ENCODE measurements around the gene SLC22A16. TPM values are rescaled to one million over a fixed set of nuclear protein-coding genes. Genes with fewer than 3 reads are reported as not detected.
"Not testable (repeated sequence)": the region's sequence is repeated elsewhere in the genome, so short reads cannot be mapped to it uniquely, and the experiment has no call there.

SLC22A16 gene
- total RNA-seq, 1 experiment from 2014 or later, result not detected

- Mint-ChIP-seq H3K9me3 (peaks cover 53% of the 10 kb centered on the region), H3K27me3 (ENCODE audit: low read depth) (peaks cover 28% of the 10 kb centered on the region), H3K36me3 (peaks cover 30% of the 10 kb centered on the region)
- H3K27ac Mint-ChIP-seq; ATAC-seq; H3K4me1 Mint-ChIP-seq; DNase-seq (ENCODE audit: low spot score); POLR2A ChIA-PET; H3K4me3 Mint-ChIP-seq; CTCF ChIA-PET: not testable (repeated sequence)
Measured at GRCh38 chr6:110504891-110505290, 28.5 kb upstream of the SLC22A16 start.

GRCh38 chr6:110495949-110496348 lies 19.5 kb upstream of the SLC22A16 start:
- CTCF ChIA-PET, result no interaction called here
- Mint-ChIP-seq H3K4me3 (no peak overlapping the region), H3K27me3 (ENCODE audit: low read depth) (peaks cover 10% of the 10 kb centered on the region)

More at GRCh38 chr6:110495949-110496348, 19.5 kb upstream of the SLC22A16 start:
- Mint-ChIP-seq H3K27ac (no peak overlapping the region), H3K36me3 (peaks cover 20% of the 10 kb centered on the region), H3K4me1 (peaks cover 4% of the 10 kb centered on the region; the same call in 1 of the 2 replicates), H3K9me3 (peaks cover 37% of the 10 kb centered on the region)
- DNase-seq (ENCODE audit: low spot score), result no peak
- POLR2A ChIA-PET, result interaction anchor here (0.9 kb wide), 1 partner anchor 379 kb away, joined by 3 read pairs; the partner anchor contains the start of gene AMD1
- no peak for TF ChIP-seq MAX (CRISPR knock-in tag; IDR thresholded peaks at IDR 0.05)
- TF ChIP-seq ZMAT4 (CRISPR knock-in tag; IDR thresholded peaks at IDR 0.05), result no peak
- no peak for TF ChIP-seq JAZF1 (CRISPR knock-in tag; IDR thresholded peaks at IDR 0.05)
- TF ChIP-seq HMGA2 (CRISPR knock-in tag; IDR thresholded peaks at IDR 0.05), result no peak
- TF ChIP-seq GTF2I (CRISPR knock-in tag; conservative IDR thresholded peaks at IDR 0.05), result no peak
- TF ChIP-seq FOXJ3 (CRISPR knock-in tag; IDR thresholded peaks at IDR 0.05; ENCODE audit: borderline replicate concordance), result no peak
- TF ChIP-seq TCF7 (CRISPR knock-in tag; IDR thresholded peaks at IDR 0.05; ENCODE audit: low read depth), result no peak
- no peak for TF ChIP-seq E2F5 (CRISPR knock-in tag; IDR thresholded peaks at IDR 0.05)
- TF ChIP-seq PRDM15 (CRISPR knock-in tag; IDR thresholded peaks at IDR 0.05), result no peak
- no peak for TF ChIP-seq NR1H2 (CRISPR knock-in tag; IDR thresholded peaks at IDR 0.05)
- TF ChIP-seq NFATC4 (CRISPR knock-in tag; IDR thresholded peaks at IDR 0.05), result no peak
- no peak for TF ChIP-seq ARID4B (CRISPR knock-in tag; IDR thresholded peaks at IDR 0.05; ENCODE audit: borderline replicate concordance)
- TF ChIP-seq ZBTB21 (CRISPR knock-in tag; IDR thresholded peaks at IDR 0.05; ENCODE audit: borderline replicate concordance), result no peak
- no peak for TF ChIP-seq TEAD4 (CRISPR knock-in tag; IDR thresholded peaks at IDR 0.05)
- TF ChIP-seq CBFB (CRISPR knock-in tag; IDR thresholded peaks at IDR 0.05; ENCODE audit: low read depth), result no peak
- TF ChIP-seq STAT6 (CRISPR knock-in tag; conservative IDR thresholded peaks at IDR 0.05; ENCODE audit: low read depth), result no peak
- no peak for TF ChIP-seq ZBTB43 (CRISPR knock-in tag; IDR thresholded peaks at IDR 0.05)
- ATAC-seq, result no peak
